GM12878 (cell line): Measurements from ENCODE around the gene MSH5. TPM values are rescaled to one million over a fixed set of nuclear protein-coding genes. Genes with fewer than 3 reads are reported as not detected.

Experiments used
- BHLHE40 ChIP-seq, 2 experiments: fragments of 450-650 bp in 1 of 2; IDR thresholded peaks; 2 replicates each; pipeline ENCODE4 v1.6.1; 2011 to 2017; ENCODE audit warnings: low read depth in 2 of 2, borderline replicate concordance in 1 of 2, improper control_type of control experiment in 1 of 2, low read length in 1 of 2, mild to moderate bottlenecking in 1 of 2
- DPF2 ChIP-seq: fragments of 450-650 bp; IDR thresholded peaks from 2 replicates; pipeline ENCODE4 v1.6.1; 2017; ENCODE audit warnings: mild to moderate bottlenecking
- KLF5 ChIP-seq: fragments of 450-650 bp; IDR thresholded peaks from 2 replicates; pipeline ENCODE4 v1.6.1; 2014; ENCODE audit warnings: mild to moderate bottlenecking; ENCODE audit not compliant: partially characterized antibody
- MXI1 ChIP-seq: fragments of 150-350 bp; IDR thresholded peaks from 2 replicates; pipeline ENCODE4 v1.6.1; 2011; ENCODE audit warnings: low read depth, mild to moderate bottlenecking, inconsistent platforms, low read length, improper control_type of control experiment
- NFIC ChIP-seq: IDR thresholded peaks from 2 replicates; pipeline ENCODE4 v1.6.1; 2012; ENCODE audit warnings: low read depth, mild to moderate bottlenecking, inconsistent platforms, low read length, moderate library complexity
- NR2C1 ChIP-seq: fragments of 450-650 bp; IDR thresholded peaks from 2 replicates; pipeline ENCODE4 v1.6.1; 2017; ENCODE audit warnings: antibody characterized with exemption, mild to moderate bottlenecking, moderate library complexity
- RAD21 ChIP-seq: IDR thresholded peaks from 2 replicates; pipeline ENCODE4 v1.6.1; 2011; ENCODE audit warnings: mild to moderate bottlenecking, low read depth, low read length, moderate library complexity; ENCODE audit not compliant: insufficient read depth
- RELA ChIP-seq: fragments of 450-650 bp; IDR thresholded peaks from 2 replicates; pipeline ENCODE4 v1.8.0; 2014; ENCODE audit warnings: borderline replicate concordance; ENCODE audit not compliant: partially characterized antibody
- TCF3 ChIP-seq: IDR thresholded peaks from 2 replicates; pipeline ENCODE4 v1.6.1; 2012; ENCODE audit warnings: low read depth, mild to moderate bottlenecking, low read length, borderline replicate concordance; ENCODE audit not compliant: insufficient read depth
- ZNF207 ChIP-seq: fragments of 450-650 bp; IDR thresholded peaks from 2 replicates; pipeline ENCODE4 v1.6.1; 2014; ENCODE audit warnings: antibody characterized with exemption, mild to moderate bottlenecking, borderline replicate concordance
- ZNF217 ChIP-seq: fragments of 450-650 bp; IDR thresholded peaks from 2 replicates; pipeline ENCODE4 v1.6.1; 2017; ENCODE audit warnings: antibody characterized with exemption, mild to moderate bottlenecking
- polyA plus RNA-seq, 11 experiments: library from polyadenylated mRNA; depleted of rRNA in 4 of 11; unstranded in 6 of 11; stranded (reverse) in 5 of 11; fragments of >200 nt; fragmentation: Nextera tagmentation in 4 of 11; fragmentation: Illumina TruSeq in 1 of 11; extraction: Ambion mirVana in 4 of 11; extraction: Trizol in 1 of 11; gene quantifications; 1 replicate in 1 of 11; 2 replicates in 10 of 11; pipeline versions ENCODE4 v1.2.1 to v1.2.3, GENCODE V29; 2011 to 2016; ENCODE audit warnings: inconsistent platforms in 2 of 11, missing spikeins in 2 of 11, low read depth in 1 of 11
- total RNA-seq, 4 experiments: library from RNA; depleted of rRNA in 3 of 4; stranded (reverse); fragments of >200 nt in 3 of 4; fragmentation: Illumina TruSeq in 1 of 4; extraction: Trizol in 1 of 4; gene quantifications; 2 replicates each; pipeline versions ENCODE4 v1.2.1 to v1.2.3, GENCODE V29; 2013 to 2021
- TF ChIP-seq, protein P1 (sequence below): fragments of 450-650 bp; IDR thresholded peaks from 2 replicates; pipeline ENCODE4 v1.6.1; 2016; ENCODE audit warnings: mild to moderate bottlenecking, moderate library complexity, borderline replicate concordance
- TF ChIP-seq, protein P2 (sequence below): fragments of 450-650 bp; IDR thresholded peaks from 2 replicates; pipeline ENCODE4 v1.6.1; 2017; ENCODE audit warnings: borderline replicate concordance
- TF ChIP-seq, protein P3 (sequence below), 3 experiments: IDR thresholded peaks in 2 of 3; conservative IDR thresholded peaks in 1 of 3; 2 replicates each; pipeline ENCODE4 v1.5.1; 2011; ENCODE audit warnings: low read depth in 3 of 3, low read length in 3 of 3, mild to moderate bottlenecking in 3 of 3, control low read depth in 2 of 3, moderate library complexity in 2 of 3, inconsistent platforms in 1 of 3, mixed read lengths in 1 of 3; ENCODE audit not compliant: control insufficient read depth in 2 of 3, insufficient read depth in 1 of 3; ENCODE audit errors: extremely low read depth in 1 of 3
- TF ChIP-seq, protein P4 (sequence below): IDR thresholded peaks from 2 replicates; pipeline ENCODE4 v1.6.1; 2012; ENCODE audit warnings: mild to moderate bottlenecking, low read depth, low read length
- TF ChIP-seq, protein P5 (sequence below): fragments of 450-650 bp; IDR thresholded peaks from 2 replicates; pipeline ENCODE4 v1.6.1; 2014; ENCODE audit warnings: mild to moderate bottlenecking

MSH5 gene
- total and polyA plus RNA-seq, 10 of the 15 experiments (the other 5 are each of a cell fraction or from before 2014, with no cell fraction given), result 9.1 to 52.7 (median 30.0) TPM

DNA sequence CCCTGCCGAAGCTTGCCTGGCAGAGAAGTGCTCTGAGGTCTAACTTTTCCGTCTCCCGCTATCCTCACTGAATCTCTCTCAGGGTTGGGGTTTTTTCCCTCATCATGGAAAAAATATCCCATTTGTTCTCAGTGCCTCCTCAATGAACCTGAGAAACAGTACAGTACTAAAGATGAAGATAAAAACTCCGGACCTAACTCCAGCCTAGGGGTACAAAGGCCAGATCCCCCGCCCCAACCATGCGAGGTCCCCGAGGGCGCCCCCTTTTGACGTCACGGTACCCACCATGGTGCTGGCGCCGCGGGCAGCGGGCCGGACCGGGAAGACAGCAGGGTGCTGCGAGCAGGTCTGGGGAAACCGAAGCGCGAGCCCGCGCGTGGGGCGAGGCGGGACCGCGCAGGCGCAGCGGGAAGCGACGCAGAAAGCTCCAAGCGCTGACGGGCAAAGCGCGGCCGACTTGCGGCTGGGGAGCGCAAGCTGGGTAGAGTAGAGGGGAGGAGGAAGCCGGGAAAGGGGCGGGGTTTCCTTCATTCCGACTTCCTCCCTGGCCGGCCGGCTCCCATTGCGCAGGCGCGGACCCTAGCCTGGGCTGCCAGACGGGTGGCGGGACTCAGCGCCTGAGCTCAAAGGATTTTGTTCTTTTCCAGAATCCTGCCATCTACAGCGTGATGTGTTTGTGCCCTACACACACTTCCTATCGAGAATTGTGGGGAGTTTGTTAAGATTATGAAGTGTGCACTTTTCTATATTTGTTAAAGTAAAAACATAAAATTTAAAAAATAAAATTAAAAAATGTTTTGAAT, 66.9 kb downstream of the MSH5 start, which contains the start of gene LSM2 (continued):
- TF ChIP-seq NFIC, result no peak
- TF ChIP-seq ZNF207, result no peak
- no peak for TF ChIP-seq NR2C1
- TF ChIP-seq DPF2, result peak; percentile 60; the same call in 1 of the 2 replicates
- TF ChIP-seq MXI1, result no peak
- no peak for TF ChIP-seq TCF3
- no peak for TF ChIP-seq ZNF217
- TF ChIP-seq BHLHE40 (IDR thresholded peaks at IDR 0.05; ENCODE audit: borderline replicate concordance in 1 of 2, low read depth in 2 of 2, low read length in 1 of 2), result peak in 1 of 2 experiments; percentile 40; a peak in 1 of 4 replicates
- TF ChIP-seq, protein P1, sequence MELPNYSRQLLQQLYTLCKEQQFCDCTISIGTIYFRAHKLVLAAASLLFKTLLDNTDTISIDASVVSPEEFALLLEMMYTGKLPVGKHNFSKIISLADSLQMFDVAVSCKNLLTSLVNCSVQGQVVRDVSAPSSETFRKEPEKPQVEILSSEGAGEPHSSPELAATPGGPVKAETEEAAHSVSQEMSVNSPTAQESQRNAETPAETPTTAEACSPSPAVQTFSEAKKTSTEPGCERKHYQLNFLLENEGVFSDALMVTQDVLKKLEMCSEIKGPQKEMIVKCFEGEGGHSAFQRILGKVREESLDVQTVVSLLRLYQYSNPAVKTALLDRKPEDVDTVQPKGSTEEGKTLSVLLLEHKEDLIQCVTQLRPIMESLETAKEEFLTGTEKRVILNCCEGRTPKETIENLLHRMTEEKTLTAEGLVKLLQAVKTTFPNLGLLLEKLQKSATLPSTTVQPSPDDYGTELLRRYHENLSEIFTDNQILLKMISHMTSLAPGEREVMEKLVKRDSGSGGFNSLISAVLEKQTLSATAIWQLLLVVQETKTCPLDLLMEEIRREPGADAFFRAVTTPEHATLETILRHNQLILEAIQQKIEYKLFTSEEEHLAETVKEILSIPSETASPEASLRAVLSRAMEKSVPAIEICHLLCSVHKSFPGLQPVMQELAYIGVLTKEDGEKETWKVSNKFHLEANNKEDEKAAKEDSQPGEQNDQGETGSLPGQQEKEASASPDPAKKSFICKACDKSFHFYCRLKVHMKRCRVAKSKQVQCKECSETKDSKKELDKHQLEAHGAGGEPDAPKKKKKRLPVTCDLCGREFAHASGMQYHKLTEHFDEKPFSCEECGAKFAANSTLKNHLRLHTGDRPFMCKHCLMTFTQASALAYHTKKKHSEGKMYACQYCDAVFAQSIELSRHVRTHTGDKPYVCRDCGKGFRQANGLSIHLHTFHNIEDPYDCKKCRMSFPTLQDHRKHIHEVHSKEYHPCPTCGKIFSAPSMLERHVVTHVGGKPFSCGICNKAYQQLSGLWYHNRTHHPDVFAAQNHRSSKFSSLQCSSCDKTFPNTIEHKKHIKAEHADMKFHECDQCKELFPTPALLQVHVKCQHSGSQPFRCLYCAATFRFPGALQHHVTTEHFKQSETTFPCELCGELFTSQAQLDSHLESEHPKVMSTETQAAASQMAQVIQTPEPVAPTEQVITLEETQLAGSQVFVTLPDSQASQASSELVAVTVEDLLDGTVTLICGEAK, result peak; percentile 42; the same call in 1 of the 2 replicates
- TF ChIP-seq, protein P2, sequence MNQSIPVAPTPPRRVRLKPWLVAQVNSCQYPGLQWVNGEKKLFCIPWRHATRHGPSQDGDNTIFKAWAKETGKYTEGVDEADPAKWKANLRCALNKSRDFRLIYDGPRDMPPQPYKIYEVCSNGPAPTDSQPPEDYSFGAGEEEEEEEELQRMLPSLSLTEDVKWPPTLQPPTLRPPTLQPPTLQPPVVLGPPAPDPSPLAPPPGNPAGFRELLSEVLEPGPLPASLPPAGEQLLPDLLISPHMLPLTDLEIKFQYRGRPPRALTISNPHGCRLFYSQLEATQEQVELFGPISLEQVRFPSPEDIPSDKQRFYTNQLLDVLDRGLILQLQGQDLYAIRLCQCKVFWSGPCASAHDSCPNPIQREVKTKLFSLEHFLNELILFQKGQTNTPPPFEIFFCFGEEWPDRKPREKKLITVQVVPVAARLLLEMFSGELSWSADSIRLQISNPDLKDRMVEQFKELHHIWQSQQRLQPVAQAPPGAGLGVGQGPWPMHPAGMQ, result no peak
- peak; percentile 16 for TF ChIP-seq RELA
- TF ChIP-seq, protein P3, sequence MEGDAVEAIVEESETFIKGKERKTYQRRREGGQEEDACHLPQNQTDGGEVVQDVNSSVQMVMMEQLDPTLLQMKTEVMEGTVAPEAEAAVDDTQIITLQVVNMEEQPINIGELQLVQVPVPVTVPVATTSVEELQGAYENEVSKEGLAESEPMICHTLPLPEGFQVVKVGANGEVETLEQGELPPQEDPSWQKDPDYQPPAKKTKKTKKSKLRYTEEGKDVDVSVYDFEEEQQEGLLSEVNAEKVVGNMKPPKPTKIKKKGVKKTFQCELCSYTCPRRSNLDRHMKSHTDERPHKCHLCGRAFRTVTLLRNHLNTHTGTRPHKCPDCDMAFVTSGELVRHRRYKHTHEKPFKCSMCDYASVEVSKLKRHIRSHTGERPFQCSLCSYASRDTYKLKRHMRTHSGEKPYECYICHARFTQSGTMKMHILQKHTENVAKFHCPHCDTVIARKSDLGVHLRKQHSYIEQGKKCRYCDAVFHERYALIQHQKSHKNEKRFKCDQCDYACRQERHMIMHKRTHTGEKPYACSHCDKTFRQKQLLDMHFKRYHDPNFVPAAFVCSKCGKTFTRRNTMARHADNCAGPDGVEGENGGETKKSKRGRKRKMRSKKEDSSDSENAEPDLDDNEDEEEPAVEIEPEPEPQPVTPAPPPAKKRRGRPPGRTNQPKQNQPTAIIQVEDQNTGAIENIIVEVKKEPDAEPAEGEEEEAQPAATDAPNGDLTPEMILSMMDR (IDR thresholded peaks at IDR 0.05 in 2 of 3, conservative IDR thresholded peaks at IDR 0.05 in 1 of 3; ENCODE audit: control insufficient read depth in 2 of 3, extremely low read depth in 1 of 3, insufficient read depth in 1 of 3, low read depth in 3 of 3, low read length in 3 of 3), result peak; percentile 24 to 34 (median 24); a peak in 3 of 6 replicates
- TF ChIP-seq, protein P4, sequence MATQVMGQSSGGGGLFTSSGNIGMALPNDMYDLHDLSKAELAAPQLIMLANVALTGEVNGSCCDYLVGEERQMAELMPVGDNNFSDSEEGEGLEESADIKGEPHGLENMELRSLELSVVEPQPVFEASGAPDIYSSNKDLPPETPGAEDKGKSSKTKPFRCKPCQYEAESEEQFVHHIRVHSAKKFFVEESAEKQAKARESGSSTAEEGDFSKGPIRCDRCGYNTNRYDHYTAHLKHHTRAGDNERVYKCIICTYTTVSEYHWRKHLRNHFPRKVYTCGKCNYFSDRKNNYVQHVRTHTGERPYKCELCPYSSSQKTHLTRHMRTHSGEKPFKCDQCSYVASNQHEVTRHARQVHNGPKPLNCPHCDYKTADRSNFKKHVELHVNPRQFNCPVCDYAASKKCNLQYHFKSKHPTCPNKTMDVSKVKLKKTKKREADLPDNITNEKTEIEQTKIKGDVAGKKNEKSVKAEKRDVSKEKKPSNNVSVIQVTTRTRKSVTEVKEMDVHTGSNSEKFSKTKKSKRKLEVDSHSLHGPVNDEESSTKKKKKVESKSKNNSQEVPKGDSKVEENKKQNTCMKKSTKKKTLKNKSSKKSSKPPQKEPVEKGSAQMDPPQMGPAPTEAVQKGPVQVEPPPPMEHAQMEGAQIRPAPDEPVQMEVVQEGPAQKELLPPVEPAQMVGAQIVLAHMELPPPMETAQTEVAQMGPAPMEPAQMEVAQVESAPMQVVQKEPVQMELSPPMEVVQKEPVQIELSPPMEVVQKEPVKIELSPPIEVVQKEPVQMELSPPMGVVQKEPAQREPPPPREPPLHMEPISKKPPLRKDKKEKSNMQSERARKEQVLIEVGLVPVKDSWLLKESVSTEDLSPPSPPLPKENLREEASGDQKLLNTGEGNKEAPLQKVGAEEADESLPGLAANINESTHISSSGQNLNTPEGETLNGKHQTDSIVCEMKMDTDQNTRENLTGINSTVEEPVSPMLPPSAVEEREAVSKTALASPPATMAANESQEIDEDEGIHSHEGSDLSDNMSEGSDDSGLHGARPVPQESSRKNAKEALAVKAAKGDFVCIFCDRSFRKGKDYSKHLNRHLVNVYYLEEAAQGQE, result no peak
- TF ChIP-seq, protein P5, sequence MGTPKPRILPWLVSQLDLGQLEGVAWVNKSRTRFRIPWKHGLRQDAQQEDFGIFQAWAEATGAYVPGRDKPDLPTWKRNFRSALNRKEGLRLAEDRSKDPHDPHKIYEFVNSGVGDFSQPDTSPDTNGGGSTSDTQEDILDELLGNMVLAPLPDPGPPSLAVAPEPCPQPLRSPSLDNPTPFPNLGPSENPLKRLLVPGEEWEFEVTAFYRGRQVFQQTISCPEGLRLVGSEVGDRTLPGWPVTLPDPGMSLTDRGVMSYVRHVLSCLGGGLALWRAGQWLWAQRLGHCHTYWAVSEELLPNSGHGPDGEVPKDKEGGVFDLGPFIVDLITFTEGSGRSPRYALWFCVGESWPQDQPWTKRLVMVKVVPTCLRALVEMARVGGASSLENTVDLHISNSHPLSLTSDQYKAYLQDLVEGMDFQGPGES, result no peak
- TF ChIP-seq KLF5, result peak; percentile 40
- no peak for TF ChIP-seq RAD21
